ENCODE data around the gene ADAMTS13.

The ADAMTS13 gene

GRCh38 chr9:133457233-133457632, 35.1 kb downstream of the ADAMTS13 start:
- no peak for DNase-seq

GRCh38 chr9:133457748-133458147, 35.6 kb downstream of the ADAMTS13 start:
- DNase-seq, result no peak

GRCh38 chr9:133458643-133459312, 36.6 kb downstream of the ADAMTS13 start:
- DNase-seq, result no peak

- DNase-seq, result peak; percentile 87 to 89
Observed at GRCh38 chr9:133459476-133460404, 37.6 kb downstream of the ADAMTS13 start, which contains the start of gene CACFD1. Gene CACFD1 (plus strand): TSS chr9:133459978. CDS start chr9:133460067, 89 bp downstream.

GRCh38 chr9:133460405-133461175, 38.4 kb downstream of the ADAMTS13 start:
- DNase-seq, result no peak

GRCh38 chr9:133461975-133462374, 39.8 kb downstream of the ADAMTS13 start:
- DNase-seq, result no peak

- DNase-seq, result no peak
Observed at GRCh38 chr9:133463234-133463863, 41.2 kb downstream of the ADAMTS13 start.

GRCh38 chr9:133463864-133464615, 41.9 kb downstream of the ADAMTS13 start:
- DNase-seq, result no peak

GRCh38 chr9:133464638-133465037, 42.5 kb downstream of the ADAMTS13 start:
- no peak for DNase-seq

GRCh38 chr9:133465984-133466383, 43.8 kb downstream of the ADAMTS13 start:
- no peak for DNase-seq

- no peak for DNase-seq
Observed at GRCh38 chr9:133467101-133467500, 44.9 kb downstream of the ADAMTS13 start.

GRCh38 chr9:133468374-133468773, 46.2 kb downstream of the ADAMTS13 start:
- DNase-seq, result no peak

- DNase-seq, result no peak
Observed at GRCh38 chr9:133468777-133469421, 46.7 kb downstream of the ADAMTS13 start.

- no peak for DNase-seq
Observed at GRCh38 chr9:133470427-133470924, 48.3 kb downstream of the ADAMTS13 start.

GRCh38 chr9:133470988-133471387, 48.8 kb downstream of the ADAMTS13 start:
- no peak for DNase-seq

- DNase-seq, result no peak
Observed at GRCh38 chr9:133471551-133472276, 49.5 kb downstream of the ADAMTS13 start.

- no peak for DNase-seq
Observed at GRCh38 chr9:133472277-133472645, 50.1 kb downstream of the ADAMTS13 start.

GRCh38 chr9:133472753-133473378, 50.7 kb downstream of the ADAMTS13 start:
- DNase-seq, result no peak

GRCh38 chr9:133473743-133474142, 51.6 kb downstream of the ADAMTS13 start:
- no peak for DNase-seq

GRCh38 chr9:133474215-133474614, 52.0 kb downstream of the ADAMTS13 start:
- DNase-seq, result no peak
